Activated CD4-positive, alpha-beta T cell treated with anti-CD3 and anti-CD28 coated beads for 24 hours (primary cell): ENCODE measurements around the gene ZNF100.
A peak's percentile ranks its signal among the peaks of the same experiment; 100 is the strongest.
"Not testable (repeated sequence)": the region's sequence is repeated elsewhere in the genome, so short reads cannot be mapped to it uniquely, and the experiment has no call there.

Source experiments
- DNase-seq, 2 donors: peaks; one replicate each; pipeline ENCODE4 v3.0.0-alpha.2; 2020; ENCODE audit warnings: low read depth in 2 of 2

The ZNF100 gene

GRCh38 chr19:21767065-21767800 lies at the start of gene ZNF100:
TSS of gene ZNF100 (minus strand) at chr19:21767579. CDS start at chr19:21767429, 150 bp downstream.
- peak; percentile 80 for DNase-seq

- no peak for DNase-seq
Observed at GRCh38 chr19:21812448-21812847, 45.1 kb upstream of the ZNF100 start.

- DNase-seq, result not testable (repeated sequence)
Observed at GRCh38 chr19:21808400-21809000, 41.1 kb upstream of the ZNF100 start.

GRCh38 chr19:21789466-21790085 lies 22.2 kb upstream of the ZNF100 start:
- no peak for DNase-seq

- DNase-seq, result no peak
Observed at GRCh38 chr19:21786936-21787335, 19.6 kb upstream of the ZNF100 start.

- not testable (repeated sequence) for DNase-seq
Observed at GRCh38 chr19:21775792-21776191, 8.4 kb upstream of the ZNF100 start.

- not testable (repeated sequence) for DNase-seq
Observed at GRCh38 chr19:21766705-21767064, 694 bp downstream of the ZNF100 start.

GRCh38 chr19:21765151-21765550 lies 2.2 kb downstream of the ZNF100 start:
- DNase-seq, result no peak

- not testable (repeated sequence) for DNase-seq
Observed at GRCh38 chr19:21761547-21761946, 5.8 kb downstream of the ZNF100 start.

GRCh38 chr19:21758296-21758695 lies 9.1 kb downstream of the ZNF100 start:
- DNase-seq, result no peak

- not testable (repeated sequence) for DNase-seq
Observed at GRCh38 chr19:21755555-21755954, 11.8 kb downstream of the ZNF100 start.

GRCh38 chr19:21751384-21751783 lies 16.0 kb downstream of the ZNF100 start:
- no peak for DNase-seq

GRCh38 chr19:21750586-21751128 lies 16.7 kb downstream of the ZNF100 start:
- DNase-seq, result no peak

- DNase-seq, result no peak
Observed at GRCh38 chr19:21749090-21749489, 18.3 kb downstream of the ZNF100 start.

- DNase-seq, result no peak
Observed at GRCh38 chr19:21748088-21748487, 19.3 kb downstream of the ZNF100 start.

GRCh38 chr19:21740559-21740958 lies 26.8 kb downstream of the ZNF100 start:
- DNase-seq, result no peak

- not testable (repeated sequence) for DNase-seq
Observed at GRCh38 chr19:21726942-21727747, 40.2 kb downstream of the ZNF100 start.

- DNase-seq, result no peak
Observed at GRCh38 chr19:21713761-21714160, 53.6 kb downstream of the ZNF100 start.

GRCh38 chr19:21709464-21709863 lies 57.9 kb downstream of the ZNF100 start:
- DNase-seq, result no peak

- DNase-seq, result not testable (repeated sequence)
Observed at GRCh38 chr19:21707878-21708277, 59.5 kb downstream of the ZNF100 start.

- DNase-seq, result no peak
Observed at GRCh38 chr19:21707065-21707464, 60.3 kb downstream of the ZNF100 start.

GRCh38 chr19:21705393-21705792 lies 62.0 kb downstream of the ZNF100 start:
- DNase-seq, result no peak
